GM12891 (cell line): ENCODE results near the gene IGFN1.

Source experiments
- DNase-seq: peaks from one replicate; pipeline ENCODE4 v3.0.0; 2011; ENCODE audit warnings: low spot score; ENCODE audit not compliant: insufficient read length
- FAIRE-seq: peaks from 2 replicates; lab custom pipeline; 2011; peaks lifted over from hg19 to GRCh38; lab: Jason Lieb, UNC
- PAX5 ChIP-seq: IDR thresholded peaks from 2 replicates; pipeline ENCODE4 v1.6.1; 2011; ENCODE audit warnings: low read length, moderate library complexity, mild to moderate bottlenecking; ENCODE audit not compliant: insufficient read depth, severe bottlenecking
- POLR2A ChIP-seq: IDR thresholded peaks from 2 replicates; pipeline ENCODE4 v1.6.1; 2011; ENCODE audit warnings: low read depth, low read length, control low read depth
- POLR2AphosphoS5 ChIP-seq: IDR thresholded peaks from 2 replicates; pipeline ENCODE4 v1.6.1; 2011; ENCODE audit warnings: low read depth, low read length, control low read depth
- POU2F2 ChIP-seq: IDR thresholded peaks from 2 replicates; pipeline ENCODE4 v1.6.1; 2011; ENCODE audit warnings: low read depth, mild to moderate bottlenecking, control low read depth, low read length, moderate library complexity
- SPI1 ChIP-seq: IDR thresholded peaks from 2 replicates; pipeline ENCODE4 v1.6.1; 2011; ENCODE audit warnings: low read depth, low read length, control low read depth
- TAF1 ChIP-seq: IDR thresholded peaks from 2 replicates; pipeline ENCODE4 v1.6.1; 2011; ENCODE audit warnings: low read depth, low read length, control low read depth

The IGFN1 gene

GRCh38 chr1:201183209-201183608 lies 7.4 kb upstream of the IGFN1 start:
- FAIRE-seq (no peak), DNase-seq (no peak)
- TF ChIP-seq POLR2AphosphoS5, result no peak
- TF ChIP-seq POU2F2, result no peak
- no peak for TF ChIP-seq SPI1
- no peak for TF ChIP-seq POLR2A
- no peak for TF ChIP-seq PAX5
- TF ChIP-seq TAF1, result no peak

- FAIRE-seq, result no peak
- no peak for DNase-seq
- TF ChIP-seq SPI1 (no peak), POLR2AphosphoS5 (no peak), POU2F2 (no peak), PAX5 (no peak), POLR2A (no peak), TAF1 (no peak)
These were observed 6.9 kb upstream of the IGFN1 start for GRCh38 chr1:201183753-201184152.

- DNase-seq (no peak), FAIRE-seq (no peak)
- TF ChIP-seq PAX5 (no peak), POU2F2 (no peak), POLR2AphosphoS5 (no peak), POLR2A (no peak), TAF1 (no peak), SPI1 (no peak)
These were observed 6.1 kb upstream of the IGFN1 start for GRCh38 chr1:201184307-201185122.

GRCh38 chr1:201185123-201185453 lies 5.5 kb upstream of the IGFN1 start:
- DNase-seq (no peak), FAIRE-seq (no peak)
- no peak for TF ChIP-seq TAF1

GRCh38 chr1:201185527-201186128 lies 5.0 kb upstream of the IGFN1 start:
- FAIRE-seq (no peak), DNase-seq (no peak)
- TF ChIP-seq TAF1 (no peak), POU2F2 (no peak), SPI1 (no peak), POLR2AphosphoS5 (no peak), POLR2A (no peak), PAX5 (no peak)

- DNase-seq, result no peak
- TF ChIP-seq POLR2AphosphoS5 (no peak), POLR2A (no peak), TAF1 (no peak), PAX5 (no peak), SPI1 (no peak)
- FAIRE-seq, result no peak
These were observed 4.4 kb upstream of the IGFN1 start for GRCh38 chr1:201186192-201186591.

GRCh38 chr1:201189085-201189484 lies 1.5 kb upstream of the IGFN1 start:
- FAIRE-seq, result no peak
- no peak for DNase-seq
- TF ChIP-seq TAF1 (no peak), POLR2A (no peak), PAX5 (no peak), POU2F2 (no peak), POLR2AphosphoS5 (no peak), SPI1 (no peak)

- DNase-seq, result no peak
- no peak for FAIRE-seq
- TF ChIP-seq POU2F2 (no peak), POLR2A (no peak), TAF1 (no peak)
These were observed 619 bp upstream of the IGFN1 start for GRCh38 chr1:201190005-201190404.

- TF ChIP-seq POLR2AphosphoS5, result no peak
- TF ChIP-seq TAF1, result no peak
- TF ChIP-seq PAX5, result no peak
- no peak for TF ChIP-seq SPI1
- no peak for TF ChIP-seq POLR2A
- no peak for TF ChIP-seq POU2F2
- FAIRE-seq, result no peak
- DNase-seq, result no peak
These were observed 1.1 kb downstream of the IGFN1 start for GRCh38 chr1:201191653-201192260.

- DNase-seq (no peak), FAIRE-seq (no peak)
- no peak for TF ChIP-seq POLR2A
- TF ChIP-seq SPI1, result no peak
- TF ChIP-seq POLR2AphosphoS5, result no peak
- TF ChIP-seq POU2F2, result no peak
These were observed 1.7 kb downstream of the IGFN1 start for GRCh38 chr1:201192261-201192788.
